ENCODE results near the gene AOPEP. TPM values are rescaled to one million over a fixed set of nuclear protein-coding genes. Genes with fewer than 3 reads are reported as not detected.

Gene AOPEP
- total and polyA plus RNA-seq, 2 of the 13 experiments (the other 11 are each of a cell fraction or from before 2014, with no cell fraction given), result 22.2 to 41.6 TPM

DNA sequence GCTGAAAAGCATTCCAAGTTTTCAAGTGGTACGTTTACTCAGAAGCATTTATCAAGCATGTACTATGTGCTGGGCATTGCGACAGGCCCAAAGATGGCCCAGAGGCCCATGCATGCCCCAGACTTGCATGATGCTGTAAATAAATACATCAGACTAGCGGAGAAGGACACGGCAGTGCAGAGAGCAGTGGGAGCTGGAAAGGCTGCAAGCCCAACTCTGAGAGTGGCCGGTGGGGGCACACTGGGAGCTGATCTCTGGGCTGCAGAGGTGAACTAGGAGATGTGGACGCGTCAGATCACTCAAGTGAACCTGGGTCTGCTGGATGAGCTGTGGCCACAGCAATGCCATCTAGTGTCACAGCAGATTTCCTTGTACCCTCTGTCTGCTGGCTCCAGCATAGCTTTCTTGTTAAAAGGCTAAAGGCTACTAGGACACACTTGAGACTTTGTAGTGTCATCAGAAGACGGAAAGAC, 344.1 kb downstream of the AOPEP start (continued):
- TF ChIP-seq, protein P1, sequence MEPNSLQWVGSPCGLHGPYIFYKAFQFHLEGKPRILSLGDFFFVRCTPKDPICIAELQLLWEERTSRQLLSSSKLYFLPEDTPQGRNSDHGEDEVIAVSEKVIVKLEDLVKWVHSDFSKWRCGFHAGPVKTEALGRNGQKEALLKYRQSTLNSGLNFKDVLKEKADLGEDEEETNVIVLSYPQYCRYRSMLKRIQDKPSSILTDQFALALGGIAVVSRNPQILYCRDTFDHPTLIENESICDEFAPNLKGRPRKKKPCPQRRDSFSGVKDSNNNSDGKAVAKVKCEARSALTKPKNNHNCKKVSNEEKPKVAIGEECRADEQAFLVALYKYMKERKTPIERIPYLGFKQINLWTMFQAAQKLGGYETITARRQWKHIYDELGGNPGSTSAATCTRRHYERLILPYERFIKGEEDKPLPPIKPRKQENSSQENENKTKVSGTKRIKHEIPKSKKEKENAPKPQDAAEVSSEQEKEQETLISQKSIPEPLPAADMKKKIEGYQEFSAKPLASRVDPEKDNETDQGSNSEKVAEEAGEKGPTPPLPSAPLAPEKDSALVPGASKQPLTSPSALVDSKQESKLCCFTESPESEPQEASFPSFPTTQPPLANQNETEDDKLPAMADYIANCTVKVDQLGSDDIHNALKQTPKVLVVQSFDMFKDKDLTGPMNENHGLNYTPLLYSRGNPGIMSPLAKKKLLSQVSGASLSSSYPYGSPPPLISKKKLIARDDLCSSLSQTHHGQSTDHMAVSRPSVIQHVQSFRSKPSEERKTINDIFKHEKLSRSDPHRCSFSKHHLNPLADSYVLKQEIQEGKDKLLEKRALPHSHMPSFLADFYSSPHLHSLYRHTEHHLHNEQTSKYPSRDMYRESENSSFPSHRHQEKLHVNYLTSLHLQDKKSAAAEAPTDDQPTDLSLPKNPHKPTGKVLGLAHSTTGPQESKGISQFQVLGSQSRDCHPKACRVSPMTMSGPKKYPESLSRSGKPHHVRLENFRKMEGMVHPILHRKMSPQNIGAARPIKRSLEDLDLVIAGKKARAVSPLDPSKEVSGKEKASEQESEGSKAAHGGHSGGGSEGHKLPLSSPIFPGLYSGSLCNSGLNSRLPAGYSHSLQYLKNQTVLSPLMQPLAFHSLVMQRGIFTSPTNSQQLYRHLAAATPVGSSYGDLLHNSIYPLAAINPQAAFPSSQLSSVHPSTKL (CRISPR knock-in tag; IDR thresholded peaks at IDR 0.05), result peak; percentile 19; the same call in 1 of the 2 replicates
- TF ChIP-seq, protein P2, sequence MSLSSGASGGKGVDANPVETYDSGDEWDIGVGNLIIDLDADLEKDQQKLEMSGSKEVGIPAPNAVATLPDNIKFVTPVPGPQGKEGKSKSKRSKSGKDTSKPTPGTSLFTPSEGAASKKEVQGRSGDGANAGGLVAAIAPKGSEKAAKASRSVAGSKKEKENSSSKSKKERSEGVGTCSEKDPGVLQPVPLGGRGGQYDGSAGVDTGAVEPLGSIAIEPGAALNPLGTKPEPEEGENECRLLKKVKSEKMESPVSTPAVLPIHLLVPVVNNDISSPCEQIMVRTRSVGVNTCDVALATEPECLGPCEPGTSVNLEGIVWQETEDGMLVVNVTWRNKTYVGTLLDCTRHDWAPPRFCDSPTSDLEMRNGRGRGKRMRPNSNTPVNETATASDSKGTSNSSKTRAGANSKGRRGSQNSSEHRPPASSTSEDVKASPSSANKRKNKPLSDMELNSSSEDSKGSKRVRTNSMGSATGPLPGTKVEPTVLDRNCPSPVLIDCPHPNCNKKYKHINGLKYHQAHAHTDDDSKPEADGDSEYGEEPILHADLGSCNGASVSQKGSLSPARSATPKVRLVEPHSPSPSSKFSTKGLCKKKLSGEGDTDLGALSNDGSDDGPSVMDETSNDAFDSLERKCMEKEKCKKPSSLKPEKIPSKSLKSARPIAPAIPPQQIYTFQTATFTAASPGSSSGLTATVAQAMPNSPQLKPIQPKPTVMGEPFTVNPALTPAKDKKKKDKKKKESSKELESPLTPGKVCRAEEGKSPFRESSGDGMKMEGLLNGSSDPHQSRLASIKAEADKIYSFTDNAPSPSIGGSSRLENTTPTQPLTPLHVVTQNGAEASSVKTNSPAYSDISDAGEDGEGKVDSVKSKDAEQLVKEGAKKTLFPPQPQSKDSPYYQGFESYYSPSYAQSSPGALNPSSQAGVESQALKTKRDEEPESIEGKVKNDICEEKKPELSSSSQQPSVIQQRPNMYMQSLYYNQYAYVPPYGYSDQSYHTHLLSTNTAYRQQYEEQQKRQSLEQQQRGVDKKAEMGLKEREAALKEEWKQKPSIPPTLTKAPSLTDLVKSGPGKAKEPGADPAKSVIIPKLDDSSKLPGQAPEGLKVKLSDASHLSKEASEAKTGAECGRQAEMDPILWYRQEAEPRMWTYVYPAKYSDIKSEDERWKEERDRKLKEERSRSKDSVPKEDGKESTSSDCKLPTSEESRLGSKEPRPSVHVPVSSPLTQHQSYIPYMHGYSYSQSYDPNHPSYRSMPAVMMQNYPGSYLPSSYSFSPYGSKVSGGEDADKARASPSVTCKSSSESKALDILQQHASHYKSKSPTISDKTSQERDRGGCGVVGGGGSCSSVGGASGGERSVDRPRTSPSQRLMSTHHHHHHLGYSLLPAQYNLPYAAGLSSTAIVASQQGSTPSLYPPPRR (CRISPR knock-in tag; IDR thresholded peaks at IDR 0.05; ENCODE audit: borderline replicate concordance), result no peak
- no peak for TF ChIP-seq MXD4 (CRISPR knock-in tag; IDR thresholded peaks at IDR 0.05)
- TF ChIP-seq TBP (CRISPR knock-in tag; IDR thresholded peaks at IDR 0.05), result no peak
- TF ChIP-seq MIXL1 (CRISPR knock-in tag; IDR thresholded peaks at IDR 0.05), result no peak
- TF ChIP-seq ZSCAN29 (CRISPR knock-in tag; conservative IDR thresholded peaks at IDR 0.05), result 0 out of 2 replicates have a peak, but pooled peaks have one; percentile 53
- TF ChIP-seq ZNF678 (CRISPR knock-in tag; IDR thresholded peaks at IDR 0.05), result no peak
- TF ChIP-seq, protein P3, sequence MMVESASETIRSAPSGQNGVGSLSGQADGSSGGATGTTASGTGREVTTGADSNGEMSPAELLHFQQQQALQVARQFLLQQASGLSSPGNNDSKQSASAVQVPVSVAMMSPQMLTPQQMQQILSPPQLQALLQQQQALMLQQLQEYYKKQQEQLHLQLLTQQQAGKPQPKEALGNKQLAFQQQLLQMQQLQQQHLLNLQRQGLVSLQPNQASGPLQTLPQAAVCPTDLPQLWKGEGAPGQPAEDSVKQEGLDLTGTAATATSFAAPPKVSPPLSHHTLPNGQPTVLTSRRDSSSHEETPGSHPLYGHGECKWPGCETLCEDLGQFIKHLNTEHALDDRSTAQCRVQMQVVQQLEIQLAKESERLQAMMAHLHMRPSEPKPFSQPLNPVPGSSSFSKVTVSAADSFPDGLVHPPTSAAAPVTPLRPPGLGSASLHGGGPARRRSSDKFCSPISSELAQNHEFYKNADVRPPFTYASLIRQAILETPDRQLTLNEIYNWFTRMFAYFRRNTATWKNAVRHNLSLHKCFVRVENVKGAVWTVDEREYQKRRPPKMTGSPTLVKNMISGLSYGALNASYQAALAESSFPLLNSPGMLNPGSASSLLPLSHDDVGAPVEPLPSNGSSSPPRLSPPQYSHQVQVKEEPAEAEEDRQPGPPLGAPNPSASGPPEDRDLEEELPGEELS (CRISPR knock-in tag; IDR thresholded peaks at IDR 0.05), result peak; percentile 84
- no peak for TF ChIP-seq TEAD2 (CRISPR knock-in tag; IDR thresholded peaks at IDR 0.05)
- no peak for TF ChIP-seq SYNCRIP (IDR thresholded peaks at IDR 0.05; ENCODE audit: insufficient read depth, low read depth, low read length)
- TF ChIP-seq, protein P4, sequence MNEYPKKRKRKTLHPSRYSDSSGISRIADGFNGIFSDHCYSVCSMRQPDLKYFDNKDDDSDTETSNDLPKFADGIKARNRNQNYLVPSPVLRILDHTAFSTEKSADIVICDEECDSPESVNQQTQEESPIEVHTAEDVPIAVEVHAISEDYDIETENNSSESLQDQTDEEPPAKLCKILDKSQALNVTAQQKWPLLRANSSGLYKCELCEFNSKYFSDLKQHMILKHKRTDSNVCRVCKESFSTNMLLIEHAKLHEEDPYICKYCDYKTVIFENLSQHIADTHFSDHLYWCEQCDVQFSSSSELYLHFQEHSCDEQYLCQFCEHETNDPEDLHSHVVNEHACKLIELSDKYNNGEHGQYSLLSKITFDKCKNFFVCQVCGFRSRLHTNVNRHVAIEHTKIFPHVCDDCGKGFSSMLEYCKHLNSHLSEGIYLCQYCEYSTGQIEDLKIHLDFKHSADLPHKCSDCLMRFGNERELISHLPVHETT (CRISPR knock-in tag; conservative IDR thresholded peaks at IDR 0.05), result no peak
- TF ChIP-seq, protein P5, sequence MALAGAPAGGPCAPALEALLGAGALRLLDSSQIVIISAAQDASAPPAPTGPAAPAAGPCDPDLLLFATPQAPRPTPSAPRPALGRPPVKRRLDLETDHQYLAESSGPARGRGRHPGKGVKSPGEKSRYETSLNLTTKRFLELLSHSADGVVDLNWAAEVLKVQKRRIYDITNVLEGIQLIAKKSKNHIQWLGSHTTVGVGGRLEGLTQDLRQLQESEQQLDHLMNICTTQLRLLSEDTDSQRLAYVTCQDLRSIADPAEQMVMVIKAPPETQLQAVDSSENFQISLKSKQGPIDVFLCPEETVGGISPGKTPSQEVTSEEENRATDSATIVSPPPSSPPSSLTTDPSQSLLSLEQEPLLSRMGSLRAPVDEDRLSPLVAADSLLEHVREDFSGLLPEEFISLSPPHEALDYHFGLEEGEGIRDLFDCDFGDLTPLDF (CRISPR knock-in tag; IDR thresholded peaks at IDR 0.05), result no peak
- TF ChIP-seq, protein P6, sequence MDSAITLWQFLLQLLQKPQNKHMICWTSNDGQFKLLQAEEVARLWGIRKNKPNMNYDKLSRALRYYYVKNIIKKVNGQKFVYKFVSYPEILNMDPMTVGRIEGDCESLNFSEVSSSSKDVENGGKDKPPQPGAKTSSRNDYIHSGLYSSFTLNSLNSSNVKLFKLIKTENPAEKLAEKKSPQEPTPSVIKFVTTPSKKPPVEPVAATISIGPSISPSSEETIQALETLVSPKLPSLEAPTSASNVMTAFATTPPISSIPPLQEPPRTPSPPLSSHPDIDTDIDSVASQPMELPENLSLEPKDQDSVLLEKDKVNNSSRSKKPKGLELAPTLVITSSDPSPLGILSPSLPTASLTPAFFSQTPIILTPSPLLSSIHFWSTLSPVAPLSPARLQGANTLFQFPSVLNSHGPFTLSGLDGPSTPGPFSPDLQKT (CRISPR knock-in tag; IDR thresholded peaks at IDR 0.05; ENCODE audit: borderline replicate concordance), result no peak
